ENCODE data around the gene HBS1L. TPM values are rescaled to one million over a fixed set of nuclear protein-coding genes. Genes with fewer than 3 reads are reported as not detected.

HBS1L gene
- total and polyA plus RNA-seq, 11 donors: 23.6 to 101 (median 81.3) TPM

- Histone ChIP-seq H3K27ac (no peak overlapping the region), H3K9me3 (no peaks in the 10 kb centered on the region), H3K4me1 (peaks cover 0 to 48% (median 14%) of the 10 kb centered on the region in 12 donors), H3K27me3 (no peaks in the 10 kb centered on the region), H3K36me3 (peaks cover 0 to 43% (median 26%) of the 10 kb centered on the region in 9 donors), H3K4me3 (no peak overlapping the region)
- TF ChIP-seq POLR2A (IDR thresholded peaks at IDR 0.05): no peak
- TF ChIP-seq CTCF (IDR thresholded peaks at IDR 0.05): no peak
- DNase-seq (no peak), ATAC-seq (no peak)
- intact Hi-C loops (cut with DNase I): no loop called here
- 77 to 100% (median 97%) methylated on average over 2 of the region's 2 CpGs for WGBS, 4 donors
These were observed 5.7 kb downstream of the HBS1L start for GRCh38 chr6:135048915-135049314.

DNA sequence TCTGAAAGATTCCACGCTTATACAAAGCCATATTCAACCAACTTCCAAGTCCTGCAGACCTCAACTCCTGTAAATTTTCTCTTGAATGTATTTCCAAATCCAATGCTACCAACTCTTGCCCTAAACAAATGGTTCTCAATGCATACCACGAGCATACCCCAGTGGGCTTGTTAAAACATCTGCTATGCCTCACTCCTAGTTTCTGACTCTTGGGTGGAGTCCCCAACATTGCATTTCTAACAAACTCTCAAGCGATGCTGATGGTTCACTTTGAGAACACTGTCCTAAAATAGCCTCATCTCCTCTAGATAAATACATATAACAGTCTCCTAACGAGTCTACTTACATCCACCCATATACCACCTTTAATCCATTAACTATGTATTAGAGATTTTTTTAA is 7.3 kb downstream of the HBS1L start:
- Histone ChIP-seq H3K4me3 (no peak overlapping the region), H3K9me3 (no peaks in the 10 kb centered on the region), H3K27me3 (no peaks in the 10 kb centered on the region), H3K27ac (no peak overlapping the region), H3K4me1 (peaks cover 0 to 37% (median 4%) of the 10 kb centered on the region in 12 donors), H3K36me3 (peaks cover 0 to 46% (median 26%) of the 10 kb centered on the region in 9 donors)
- whole genome bisulfite sequencing, 4 donors: 83 to 89% (median 86%) methylated on average over 4 of the region's 4 CpGs
- no peak for TF ChIP-seq POLR2A (IDR thresholded peaks at IDR 0.05)
- no peak for TF ChIP-seq CTCF (IDR thresholded peaks at IDR 0.05)
- intact Hi-C loops (cut with DNase I): no loop called here
- DNase-seq (no peak), ATAC-seq (no peak)

DNA sequence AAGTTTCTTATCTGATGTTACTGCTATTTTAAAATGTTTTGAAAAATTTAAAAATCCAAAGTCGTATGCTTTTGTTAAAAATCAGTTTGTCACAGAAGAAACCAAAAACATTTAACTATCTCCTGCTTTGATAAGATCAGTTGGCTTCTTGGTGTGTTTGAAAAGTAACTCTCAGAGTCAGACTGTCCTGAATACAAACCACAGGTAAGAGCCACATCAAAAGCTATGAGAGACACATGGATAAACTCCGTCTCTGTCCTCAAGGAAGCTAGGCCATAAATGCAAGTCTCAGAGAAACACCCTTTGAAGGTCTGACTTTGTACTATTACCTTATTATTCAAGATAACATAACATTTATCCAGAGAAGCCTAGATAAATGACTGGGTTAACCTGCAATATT is 7.7 kb downstream of the HBS1L start:
- Histone ChIP-seq H3K4me1 (peaks cover 0 to 33% (median 4%) of the 10 kb centered on the region in 12 donors), H3K27me3 (no peaks in the 10 kb centered on the region), H3K4me3 (no peak overlapping the region), H3K9me3 (no peaks in the 10 kb centered on the region), H3K27ac (no peak overlapping the region), H3K36me3 (peaks cover 0 to 49% (median 26%) of the 10 kb centered on the region in 9 donors)
- DNase-seq (no peak), ATAC-seq (no peak)
- 78 to 84% (median 79%) methylated on average over 2 of the region's 2 CpGs for WGBS, 4 donors
- intact Hi-C loops (cut with DNase I): no loop called here
- TF ChIP-seq CTCF (IDR thresholded peaks at IDR 0.05) (no peak), POLR2A (IDR thresholded peaks at IDR 0.05) (no peak)

DNA sequence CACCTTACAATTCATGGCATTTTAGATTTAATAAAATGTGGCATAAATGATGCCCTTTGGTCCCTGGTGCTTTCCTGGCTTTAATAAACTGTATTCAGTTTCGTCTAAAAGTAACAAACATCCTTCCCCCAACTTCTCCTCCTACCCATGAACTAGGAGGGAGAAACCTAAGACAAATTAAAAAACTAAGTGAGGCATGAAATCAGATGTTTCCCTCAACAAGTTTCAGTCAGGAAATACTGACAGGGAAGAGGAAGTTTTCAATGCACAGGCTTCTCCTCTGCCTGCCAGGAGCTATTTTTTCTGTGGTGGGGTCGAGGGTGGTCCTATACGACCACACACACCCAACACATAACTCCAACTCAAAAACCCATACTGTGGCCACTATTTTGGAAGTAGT is 10.0 kb downstream of the HBS1L start:
- WGBS, 4 donors: 52 to 60% (median 54%) methylated on average over 3 of the region's 3 CpGs
- TF ChIP-seq CTCF (IDR thresholded peaks at IDR 0.05) (no peak), POLR2A (IDR thresholded peaks at IDR 0.05) (no peak)
- Histone ChIP-seq H3K36me3 (peaks cover 0 to 60% (median 25%) of the 10 kb centered on the region in 9 donors), H3K27ac (no peak overlapping the region), H3K9me3 (no peaks in the 10 kb centered on the region), H3K4me1 (peaks cover 0 to 30% (median 4%) of the 10 kb centered on the region in 12 donors), H3K27me3 (no peaks in the 10 kb centered on the region), H3K4me3 (no peak overlapping the region)
- ATAC-seq: no peak
- no peak for DNase-seq
- intact Hi-C loops (cut with DNase I): no loop called here
